GM21367 (cell line): Measurements from ENCODE around the gene RPL39.
A peak's percentile ranks its signal among the peaks of the same experiment; 100 is the strongest.
"Not testable (repeated sequence)": the region's sequence is repeated elsewhere in the genome, so short reads cannot be mapped to it uniquely, and the experiment has no call there.

Source experiments
- ATAC-seq: cut with Tn5 transposase; IDR thresholded peaks from one replicate; pipeline ENCODE4 v1.9.1; 2021; ENCODE audit not compliant: unreplicated experiment

Gene RPL39

DNA sequence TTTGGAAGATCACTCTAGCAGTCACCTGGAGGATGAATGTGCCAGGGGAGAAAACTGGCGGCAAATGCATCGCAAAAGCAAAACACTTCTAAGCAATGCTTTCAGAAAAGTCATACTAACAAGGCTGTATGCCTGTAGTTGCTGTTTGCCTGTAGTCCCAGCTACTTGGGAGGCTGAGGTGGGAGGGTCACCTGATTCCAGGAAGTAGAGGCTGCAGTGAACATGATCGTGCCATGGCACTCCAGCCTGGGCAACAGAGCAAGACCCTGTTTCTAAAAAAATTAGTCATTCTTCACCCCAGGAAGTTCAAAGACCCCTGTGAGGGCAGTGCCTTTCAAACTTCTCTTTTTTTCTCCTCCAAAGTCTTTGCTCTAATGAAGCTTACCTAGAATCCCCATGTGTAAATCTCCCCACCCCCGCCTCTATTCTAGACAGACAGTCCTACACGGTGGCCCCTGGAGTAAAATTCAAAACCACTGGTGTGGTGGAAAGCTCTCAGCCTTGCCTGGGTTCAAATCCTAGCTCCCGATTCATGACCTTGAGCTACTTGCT, 27.5 kb downstream of the RPL39 start:
- ATAC-seq, result no peak

DNA sequence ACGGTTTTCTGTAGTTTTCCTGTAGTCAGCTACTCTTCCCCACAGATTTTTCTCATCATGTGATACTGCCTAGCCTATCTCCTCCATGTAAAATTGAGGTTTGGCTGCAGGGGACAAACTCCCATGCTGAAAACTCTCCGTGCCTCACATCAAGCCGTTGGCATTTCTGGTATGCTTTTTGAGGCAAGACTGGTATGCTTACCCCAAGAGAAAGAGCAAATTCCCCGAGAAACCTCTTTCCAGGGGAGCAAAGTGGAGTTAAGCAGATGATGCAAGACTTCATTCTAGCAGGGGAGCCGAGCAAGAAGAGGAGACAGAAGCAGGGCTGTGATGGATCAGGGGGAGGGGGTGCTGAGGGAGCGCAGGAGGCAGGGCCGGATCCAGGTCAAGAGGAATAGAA, 28.2 kb downstream of the RPL39 start:
- no peak for ATAC-seq

DNA sequence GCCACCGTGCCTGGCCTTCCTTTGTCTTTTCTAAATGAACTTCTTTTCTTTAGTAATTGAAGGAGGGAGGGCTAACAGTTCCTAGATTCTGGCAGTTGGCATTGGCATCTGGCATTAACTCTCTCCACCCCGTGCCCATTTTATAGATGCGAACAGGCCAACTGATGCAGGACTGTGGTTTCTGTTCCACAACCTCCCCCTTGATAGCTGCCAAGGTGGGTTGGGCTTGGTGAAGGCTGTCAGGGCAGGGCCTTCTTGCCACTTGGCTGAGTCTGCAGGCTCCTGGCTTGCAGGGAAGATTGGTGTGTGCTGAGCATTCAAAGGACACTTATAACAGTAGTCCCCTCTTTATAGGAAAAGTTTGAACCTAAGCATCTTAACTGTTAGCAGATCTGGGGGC, 28.7 kb downstream of the RPL39 start:
- no peak for ATAC-seq

DNA sequence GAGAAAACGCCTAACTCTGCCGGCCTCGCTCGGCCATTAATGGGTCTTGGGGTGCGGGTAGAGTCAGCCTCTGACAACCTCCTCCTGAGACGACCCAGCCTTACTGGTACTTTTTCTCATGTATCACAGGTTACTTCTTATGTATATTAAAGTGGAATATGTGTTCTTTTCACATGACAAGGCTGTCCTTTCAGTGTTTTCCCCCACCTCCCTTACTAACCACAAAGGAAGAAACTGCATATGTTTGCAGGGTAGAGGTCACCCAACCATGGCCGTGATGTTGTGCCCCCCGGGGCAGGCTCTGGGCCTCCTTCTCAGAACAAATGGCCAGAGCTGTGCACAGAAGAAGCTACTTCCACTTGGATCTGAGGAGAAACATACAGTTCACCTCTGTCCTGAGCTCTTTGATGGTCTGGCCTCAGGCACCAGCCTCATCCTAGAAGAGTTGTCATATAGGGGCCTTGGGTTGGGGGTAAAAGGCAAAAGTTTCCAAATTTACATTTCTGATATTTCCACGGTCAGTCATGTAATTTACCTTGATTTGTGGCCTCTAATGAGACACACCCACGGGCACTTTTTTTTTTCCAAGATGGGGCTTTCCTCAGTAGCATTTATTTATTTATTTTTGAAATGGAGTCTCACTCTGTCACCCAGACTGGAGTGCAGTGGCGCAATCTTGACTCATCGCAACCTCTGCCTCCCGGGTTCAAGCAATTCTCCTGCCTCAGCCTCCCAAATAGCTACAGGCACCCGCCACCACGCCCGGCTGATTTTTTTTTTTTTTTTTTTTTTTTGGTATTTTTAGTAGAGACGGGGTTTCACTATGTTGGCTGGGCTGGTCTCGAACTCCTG, 31.2 kb downstream of the RPL39 start:
- no peak for ATAC-seq

DNA sequence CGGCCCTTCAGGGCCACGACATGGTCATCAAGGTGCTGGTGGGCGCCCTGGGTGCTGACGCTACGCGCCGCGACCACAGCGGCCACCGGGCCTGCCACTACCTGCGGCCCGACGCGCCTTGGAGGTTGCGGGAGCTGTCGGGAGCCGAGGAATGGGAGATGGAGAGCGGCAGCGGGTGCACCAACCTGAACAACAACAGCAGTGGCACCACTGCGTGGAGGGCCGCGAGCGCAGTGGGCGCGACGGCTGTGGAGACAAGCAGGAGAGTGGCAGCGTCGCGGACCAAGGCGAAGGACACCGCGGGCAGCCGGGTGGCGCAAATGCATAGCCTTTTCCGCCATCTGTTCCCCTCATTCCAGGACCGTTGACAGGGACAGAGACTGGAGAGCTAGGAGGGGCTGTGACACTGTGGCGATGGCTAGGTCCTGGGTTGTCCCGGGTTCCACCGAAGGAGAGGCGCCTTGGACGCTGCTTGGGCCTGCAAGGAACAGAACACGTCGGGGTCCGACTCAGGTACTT, 32.1 kb downstream of the RPL39 start:
- no peak for ATAC-seq

DNA sequence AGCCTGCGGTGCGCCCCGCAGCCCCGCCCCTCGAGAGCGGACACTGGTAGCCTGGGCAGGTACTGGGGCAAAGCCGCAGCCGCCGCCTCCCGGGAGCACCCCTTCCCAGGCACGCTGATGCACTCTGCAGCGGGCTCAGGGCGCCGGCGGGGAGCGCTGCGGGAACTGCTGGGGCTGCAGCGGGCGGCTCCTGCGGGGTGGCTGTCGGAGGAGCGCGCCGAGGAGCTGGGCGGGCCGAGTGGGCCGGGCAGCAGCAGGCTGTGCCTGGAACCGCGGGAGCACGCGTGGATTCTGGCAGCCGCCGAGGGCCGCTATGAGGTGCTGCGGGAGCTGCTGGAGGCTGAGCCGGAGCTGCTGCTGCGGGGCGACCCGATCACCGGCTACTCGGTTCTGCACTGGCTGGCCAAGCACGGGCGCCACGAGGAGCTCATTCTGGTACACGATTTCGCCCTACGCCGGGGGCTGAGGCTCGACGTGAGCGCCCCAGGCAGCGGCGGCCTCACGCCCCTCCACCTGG, 32.6 kb downstream of the RPL39 start:
- no peak for ATAC-seq

DNA sequence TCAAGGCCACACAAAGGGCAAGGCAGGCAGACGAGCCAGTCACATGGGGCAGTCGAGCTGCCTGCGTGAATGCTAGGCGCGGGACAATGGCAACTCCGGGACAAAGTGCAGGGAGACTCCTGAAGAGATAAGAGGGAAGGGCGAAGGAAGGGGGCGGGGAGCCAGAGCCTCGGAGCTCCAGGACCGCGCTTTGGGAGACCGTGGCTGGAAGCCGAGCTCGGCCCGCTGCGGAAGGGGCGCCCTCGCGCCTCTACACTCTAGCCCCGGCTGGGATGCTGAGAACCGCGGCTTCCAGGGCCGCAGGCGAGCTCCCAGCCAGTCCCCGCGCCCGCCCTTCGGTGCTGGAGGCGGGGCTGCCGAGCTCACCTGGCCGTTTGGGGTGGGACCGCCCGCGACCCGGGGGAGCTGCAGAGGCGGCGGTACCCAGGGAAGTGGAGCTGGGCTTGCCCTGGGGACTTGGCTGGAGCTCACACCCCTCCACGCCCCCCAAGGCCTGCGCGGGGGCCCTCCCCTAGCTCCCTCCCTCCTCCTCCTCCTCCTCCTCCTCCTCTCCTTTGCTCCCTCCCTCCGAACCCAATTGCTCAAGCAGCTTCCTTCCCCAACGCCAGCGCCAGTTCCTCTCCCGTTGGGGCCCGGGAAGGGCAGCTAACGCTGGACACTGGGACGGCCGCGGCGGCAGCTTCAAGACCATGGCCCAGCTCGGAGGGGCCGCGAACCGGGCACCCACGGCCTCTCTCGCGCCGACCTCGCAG, 33.3 kb downstream of the RPL39 start, which contains the start of gene SOWAHD:
Gene SOWAHD, plus strand, starts transcription at position 610 of the 752 bp plus-strand sequence. Its CDS starts 80 bp downstream, at position 690.
- no peak for ATAC-seq

DNA sequence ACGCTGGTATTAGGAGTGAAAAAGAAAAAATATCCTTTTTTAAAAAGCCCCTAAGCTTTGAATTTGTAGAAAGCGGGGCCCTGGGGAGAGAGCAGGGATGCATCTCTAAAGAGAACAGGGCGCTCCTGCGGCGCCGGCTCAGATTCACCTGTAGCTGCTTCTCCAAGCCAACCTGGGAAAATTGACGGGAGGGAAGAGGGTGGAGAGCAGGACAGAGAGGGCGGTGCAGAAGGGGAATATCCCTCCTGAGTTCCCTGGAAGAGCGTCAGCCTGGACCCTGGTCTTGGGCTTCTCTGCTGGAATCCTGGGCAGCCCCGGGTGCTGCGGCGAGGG, 33.8 kb downstream of the RPL39 start:
- ATAC-seq, result no peak

DNA sequence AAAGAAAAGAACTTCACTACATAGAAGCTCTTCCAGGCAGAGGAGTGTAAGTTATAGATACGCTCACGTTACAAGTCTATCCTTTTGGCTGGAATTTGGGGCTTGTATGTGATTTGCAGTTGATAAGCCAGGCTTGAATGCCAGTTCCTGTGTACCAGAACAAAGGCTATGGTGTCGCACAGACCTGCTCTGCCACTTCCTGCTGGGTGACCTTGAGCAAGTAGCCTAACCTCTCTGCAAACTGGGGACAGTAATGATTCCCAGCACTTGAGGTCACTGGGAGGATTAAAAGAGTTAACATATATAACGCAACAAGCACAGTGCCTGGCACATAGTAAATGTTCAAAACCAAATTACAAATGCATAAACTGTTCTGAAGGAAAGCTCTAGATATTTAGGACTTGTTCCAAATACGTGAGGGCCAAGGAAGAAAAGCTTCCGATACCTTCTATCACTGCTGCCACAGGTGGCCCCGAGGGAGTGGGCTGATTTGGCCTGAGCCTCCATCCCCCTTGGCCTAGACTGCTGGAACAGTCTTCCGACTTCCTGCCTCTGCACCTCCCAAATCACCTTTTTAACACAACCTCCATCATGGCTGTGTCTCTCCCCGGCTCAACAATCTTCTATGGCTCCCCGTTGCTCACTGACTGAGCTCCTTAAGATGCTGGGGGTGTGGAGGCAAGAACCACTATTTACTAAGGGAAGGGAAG, 34.3 kb downstream of the RPL39 start:
- no peak for ATAC-seq

DNA sequence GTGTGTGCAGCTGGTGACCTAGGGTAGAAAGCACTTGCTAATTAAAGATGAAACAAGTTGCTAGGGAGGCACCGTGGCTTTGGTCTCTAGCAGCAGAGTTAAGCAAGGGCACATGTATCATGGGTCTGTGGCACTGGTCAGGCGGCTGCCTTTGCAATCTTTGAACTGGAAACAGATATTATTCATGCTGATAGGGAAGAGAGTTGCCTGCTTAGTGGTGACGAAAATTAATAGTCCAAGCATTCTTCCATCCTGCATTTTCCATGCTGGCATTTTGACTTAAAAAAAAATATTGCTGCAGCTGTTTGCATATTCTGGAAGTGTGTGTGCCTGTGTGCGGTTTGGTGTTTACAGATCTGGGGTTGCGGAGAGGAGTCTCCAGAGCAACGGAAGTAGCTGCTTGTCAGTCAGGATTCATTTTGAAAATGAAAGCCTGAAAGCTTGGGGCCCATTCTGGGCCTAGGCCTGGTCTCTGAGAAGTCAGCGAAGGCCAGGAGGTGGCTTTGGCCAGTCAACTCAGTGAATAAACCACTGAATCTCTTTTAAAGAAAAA, 35.4 kb downstream of the RPL39 start:
- ATAC-seq, result peak; percentile 53

DNA sequence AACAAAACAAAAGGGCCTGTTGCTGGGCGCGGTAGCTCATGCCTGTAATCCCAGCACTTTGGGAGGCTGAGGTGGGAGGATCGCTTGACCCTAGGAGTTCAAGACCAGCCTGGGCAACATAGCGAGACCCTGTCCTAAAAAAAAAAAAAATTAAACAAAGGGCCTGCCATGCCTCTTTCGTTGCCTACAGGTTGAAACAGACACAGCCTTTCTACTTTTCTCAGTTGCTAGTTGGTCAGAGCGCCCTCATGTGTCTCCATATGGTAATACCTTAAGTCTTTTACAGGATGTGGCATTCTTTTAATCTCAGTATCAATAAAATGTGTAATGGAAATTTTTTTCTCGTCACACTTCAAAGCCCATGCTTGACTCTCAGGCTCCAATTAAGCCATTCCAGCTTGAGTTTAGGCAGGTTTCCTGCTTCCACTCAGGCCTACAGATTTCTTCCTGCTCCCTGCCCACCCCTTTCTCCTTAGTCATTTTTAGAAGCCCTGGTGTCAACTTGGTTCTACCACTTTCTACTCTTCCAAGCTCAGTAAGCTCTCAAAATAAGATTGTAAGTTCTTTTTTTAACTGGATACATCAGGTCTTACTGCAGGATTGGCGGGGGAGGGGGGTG, 37.7 kb downstream of the RPL39 start:
- no peak for ATAC-seq

DNA sequence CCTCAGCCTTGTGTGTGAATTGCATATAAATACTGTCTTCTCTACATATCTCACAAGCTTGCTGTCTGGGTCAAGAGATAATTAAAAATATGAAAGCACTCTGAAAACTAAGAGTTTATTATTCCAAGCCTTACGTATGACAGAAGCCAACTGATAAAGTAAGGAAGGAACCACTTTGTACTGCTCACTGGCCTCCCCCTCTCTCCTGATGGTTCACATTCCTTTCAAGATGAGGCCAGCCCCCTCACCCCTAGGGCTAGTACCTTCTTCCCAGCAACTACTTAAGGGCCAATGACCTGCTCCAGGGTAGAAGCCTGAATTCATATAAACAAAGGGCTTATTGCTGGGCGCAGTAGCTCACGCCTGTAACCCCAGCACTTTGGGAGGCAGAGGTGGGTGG, 38.4 kb downstream of the RPL39 start:
- no peak for ATAC-seq

DNA sequence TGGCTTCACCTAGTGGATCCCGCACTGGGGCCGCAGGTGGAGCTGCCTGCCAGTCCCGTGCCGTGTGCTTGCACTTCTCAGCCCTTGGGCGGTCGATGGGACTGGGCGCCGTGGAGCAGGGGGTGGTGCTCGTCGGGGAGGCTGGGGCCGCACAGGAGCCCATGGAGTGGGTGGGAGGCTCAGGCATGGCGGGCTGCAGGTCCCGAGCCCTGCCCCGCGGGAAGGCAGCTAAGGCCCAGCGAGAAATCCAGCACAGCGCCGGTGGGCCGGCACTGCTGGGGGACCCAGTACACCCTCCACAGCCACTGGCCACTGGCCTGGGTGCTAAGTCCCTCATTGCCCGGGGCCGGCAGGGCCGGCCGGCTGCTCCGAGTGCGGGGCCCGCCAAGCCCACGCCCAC, 40.7 kb downstream of the RPL39 start:
- ATAC-seq, result not testable (repeated sequence)

DNA sequence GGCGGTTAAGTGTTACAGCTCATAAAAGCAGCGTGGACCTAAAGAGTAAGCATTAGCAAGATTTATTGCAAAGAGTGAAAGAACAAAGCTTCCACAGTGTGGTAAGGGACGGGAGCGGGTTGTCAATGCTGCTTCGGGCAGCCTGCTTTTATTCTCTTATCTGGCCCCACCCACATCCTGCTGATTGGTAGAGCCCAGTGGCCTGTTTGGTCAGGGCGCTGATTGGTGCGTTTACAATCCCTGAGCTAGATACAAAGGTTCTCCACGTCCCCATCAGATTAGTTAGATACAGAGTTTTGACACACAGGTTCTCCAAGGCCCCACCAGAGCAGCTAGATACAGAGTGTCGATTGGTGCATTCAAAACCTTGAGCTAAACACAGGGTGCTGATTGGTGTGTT, 41.3 kb downstream of the RPL39 start:
- not testable (repeated sequence) for ATAC-seq

DNA sequence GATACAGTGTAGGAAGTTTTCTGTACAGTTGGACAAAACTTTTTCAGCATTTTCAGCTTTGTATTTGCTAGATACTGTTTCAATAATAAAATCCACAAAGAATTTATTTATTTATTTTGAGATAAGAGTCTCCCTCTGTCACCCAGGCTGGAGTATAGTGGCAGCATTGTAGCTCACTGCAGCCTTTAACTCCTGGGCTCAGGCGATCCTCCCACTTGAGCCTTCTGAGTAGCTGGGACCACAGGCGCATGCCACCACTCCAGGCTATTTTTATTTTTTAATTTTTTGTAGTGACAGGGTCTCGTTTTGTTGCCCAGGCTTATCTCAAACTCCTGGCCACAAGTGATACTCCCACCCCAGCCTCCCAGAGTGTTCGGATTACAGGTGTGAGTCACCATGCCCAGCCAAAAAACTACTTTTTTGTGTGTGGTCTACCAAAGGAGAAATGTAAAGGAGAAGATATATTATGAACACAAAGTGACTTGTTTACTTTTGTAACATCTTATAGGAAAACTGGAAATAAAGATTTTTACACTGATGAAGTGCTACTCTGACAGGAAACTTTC, 46.1 kb downstream of the RPL39 start:
- no peak for ATAC-seq

DNA sequence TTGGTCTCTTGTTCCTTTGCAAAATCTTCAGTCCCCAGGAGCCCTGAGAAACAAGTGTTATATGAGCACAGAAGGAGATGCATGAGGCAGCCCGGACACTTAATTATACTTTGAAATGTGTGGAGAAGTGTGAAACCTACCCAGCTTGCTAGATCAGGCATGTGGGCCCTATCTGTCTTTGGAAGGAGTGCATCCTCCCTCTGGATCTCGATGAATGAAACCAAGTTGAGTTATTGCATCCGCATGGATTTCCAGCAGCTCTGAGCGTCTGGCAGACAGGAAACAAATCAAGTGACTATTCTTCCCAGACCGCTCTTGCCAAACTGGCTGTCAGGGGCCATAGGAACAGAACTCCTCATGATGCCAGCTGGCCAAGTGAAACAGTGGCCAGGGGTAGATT, 52.7 kb downstream of the RPL39 start:
- no peak for ATAC-seq
